Inferior parietal cortex (tissue), 1 donor: ENCODE results near the gene CBFA2T3.
A peak's percentile ranks its signal among the peaks of the same experiment; 100 is the strongest.

Source experiments
- DNase-seq: peaks from one replicate; pipeline ENCODE4 v3.0.0-alpha.2; 2016; ENCODE audit errors: extremely low spot score

Gene CBFA2T3

GRCh38 chr16:88939245-88939971 lies 37.6 kb downstream of the CBFA2T3 start:
- peak; percentile 24 for DNase-seq

- no peak for DNase-seq
Observed at GRCh38 chr16:88938777-88939244, 38.2 kb downstream of the CBFA2T3 start.

DNA sequence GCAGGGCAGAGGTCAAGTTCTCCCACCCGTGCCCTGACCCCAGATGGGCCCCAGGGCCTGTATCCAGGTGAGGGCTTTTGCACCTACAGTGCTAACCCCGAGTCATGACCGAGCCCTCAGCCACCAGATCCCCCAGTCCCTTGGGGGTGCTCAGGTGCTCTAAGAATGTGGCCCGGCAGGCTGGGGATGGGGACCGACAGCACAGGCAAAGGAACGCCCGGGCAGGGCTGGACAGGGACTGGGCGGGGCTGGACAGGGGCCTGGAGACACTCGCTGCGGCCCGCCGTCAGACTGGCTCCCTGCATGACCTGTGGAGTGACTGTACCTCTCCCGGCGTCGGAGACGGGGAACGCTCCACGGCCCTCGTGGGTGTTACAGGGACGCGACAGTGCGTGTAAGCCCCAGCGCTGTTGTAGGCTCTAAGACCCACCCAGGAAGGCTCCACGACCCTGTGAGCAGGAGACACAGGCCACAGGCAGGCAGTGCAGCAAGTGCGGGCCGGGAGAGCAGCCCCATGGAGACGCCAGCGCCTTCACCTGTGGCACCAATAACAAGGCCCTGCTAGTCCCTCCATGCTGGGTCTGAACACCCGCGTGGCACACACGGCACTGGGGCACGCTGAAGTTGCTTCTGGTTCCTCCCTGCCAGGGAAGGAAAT lies 38.8 kb downstream of the CBFA2T3 start:
- no peak for DNase-seq

DNA sequence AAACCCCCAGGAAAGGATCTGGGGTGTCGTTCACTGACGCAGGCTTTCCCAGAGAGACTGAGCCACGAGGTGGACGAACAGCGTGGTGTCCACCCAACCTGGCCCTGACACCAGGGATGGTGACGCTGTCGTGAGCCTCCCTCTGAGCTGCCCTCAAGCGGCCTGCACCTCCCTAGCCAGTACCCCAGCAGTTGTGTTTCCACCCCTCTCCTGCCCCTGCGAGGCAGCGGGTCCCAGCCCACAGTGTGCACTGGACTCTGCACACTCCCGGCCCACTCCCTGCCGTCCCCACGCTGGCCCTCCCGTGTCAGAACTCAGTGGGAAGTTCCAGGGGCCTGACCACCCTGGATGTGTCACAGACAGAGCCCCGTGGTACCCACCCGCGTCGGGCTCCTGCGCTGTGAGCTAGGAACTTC lies 39.8 kb downstream of the CBFA2T3 start:
- no peak for DNase-seq

DNA sequence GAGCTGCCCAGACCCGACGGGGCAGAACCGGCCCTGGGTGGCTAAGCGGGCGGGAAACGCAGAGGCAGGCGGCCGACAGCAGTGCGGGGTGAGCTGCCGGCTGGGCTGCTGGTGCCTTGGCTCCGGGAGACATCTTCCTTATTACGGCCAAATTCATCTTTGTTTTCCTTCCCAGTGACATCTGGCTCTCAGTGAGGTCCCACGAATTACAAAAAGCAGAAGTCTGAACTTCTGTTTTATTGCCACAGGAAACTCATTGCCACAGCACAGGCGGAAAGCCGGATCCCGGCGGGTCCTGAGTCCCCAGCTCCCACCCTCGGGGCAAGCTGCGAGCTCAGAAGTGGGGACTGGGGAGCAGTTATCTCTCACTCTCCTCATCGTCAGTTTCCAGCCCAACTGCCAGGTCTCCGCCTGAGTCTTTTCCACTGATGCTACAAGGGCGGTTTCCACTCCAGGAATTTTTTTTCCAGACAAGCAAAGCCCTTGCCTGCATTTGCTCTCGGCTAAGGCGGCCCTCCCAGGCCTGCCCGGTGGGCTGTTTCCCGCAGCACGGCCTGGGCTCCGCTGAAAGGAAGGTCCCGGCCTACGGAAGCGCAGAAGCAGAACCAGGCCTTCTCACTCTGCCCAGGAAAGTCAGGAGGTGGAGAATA lies 40.3 kb downstream of the CBFA2T3 start:
- no peak for DNase-seq

DNA sequence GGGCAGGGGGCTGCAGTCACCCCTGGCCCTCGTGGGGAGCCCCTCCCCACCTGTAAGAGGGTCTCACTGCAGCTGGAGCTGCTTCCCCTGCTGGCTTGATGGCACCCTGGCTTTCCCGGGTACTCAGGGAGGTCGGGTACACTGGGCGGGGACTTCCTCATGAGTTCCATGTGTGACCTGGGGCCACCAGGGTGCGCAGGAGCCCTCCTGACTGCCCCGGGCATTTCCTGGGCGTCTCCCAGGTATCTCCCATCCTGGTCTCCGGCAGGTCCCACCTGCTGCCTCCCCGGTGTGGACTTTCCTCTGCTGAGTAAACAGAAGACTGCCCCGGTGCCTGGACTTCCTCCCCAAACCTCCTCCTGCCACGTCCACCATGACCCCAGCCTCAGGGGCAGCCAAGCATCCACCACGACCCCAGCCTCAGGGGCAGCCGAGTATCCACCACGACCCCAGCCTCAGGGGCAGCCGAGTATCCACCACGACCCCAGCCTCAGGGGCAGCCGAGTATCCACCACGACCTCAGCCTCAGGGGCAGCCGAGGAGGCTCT lies 40.9 kb downstream of the CBFA2T3 start:
- DNase-seq = no peak

DNA sequence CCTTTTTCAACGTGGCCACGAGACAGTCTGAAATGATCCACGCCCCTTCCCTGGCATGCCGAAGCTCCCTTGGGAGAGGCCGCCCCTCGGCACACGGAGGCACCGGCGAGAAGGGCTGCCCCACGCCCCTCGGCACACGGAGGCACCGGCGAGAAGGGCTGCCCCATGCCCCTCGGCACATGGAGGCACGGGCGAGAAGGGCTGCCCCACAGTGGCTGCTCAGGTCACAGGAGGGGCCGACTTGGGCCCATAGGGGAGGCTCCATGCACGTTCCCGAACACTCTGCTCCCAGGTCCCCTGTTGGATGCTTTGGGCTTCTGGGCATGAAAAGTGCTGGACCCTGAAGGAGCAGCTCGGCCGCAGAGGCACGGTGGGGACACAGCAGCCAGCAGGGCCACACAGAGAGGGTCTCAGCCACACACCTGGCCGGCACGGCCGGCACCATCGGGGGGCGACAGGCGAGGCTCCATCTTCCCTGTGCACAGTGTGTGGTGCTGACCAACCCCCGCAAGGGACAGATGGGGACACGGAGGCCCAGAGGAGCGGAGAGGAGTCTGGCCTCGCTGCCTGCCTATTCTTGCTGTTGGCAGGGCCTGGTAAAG lies 42.8 kb downstream of the CBFA2T3 start:
- no peak for DNase-seq

- DNase-seq = no peak
Observed at GRCh38 chr16:88932929-88933328, 44.1 kb downstream of the CBFA2T3 start.

DNA sequence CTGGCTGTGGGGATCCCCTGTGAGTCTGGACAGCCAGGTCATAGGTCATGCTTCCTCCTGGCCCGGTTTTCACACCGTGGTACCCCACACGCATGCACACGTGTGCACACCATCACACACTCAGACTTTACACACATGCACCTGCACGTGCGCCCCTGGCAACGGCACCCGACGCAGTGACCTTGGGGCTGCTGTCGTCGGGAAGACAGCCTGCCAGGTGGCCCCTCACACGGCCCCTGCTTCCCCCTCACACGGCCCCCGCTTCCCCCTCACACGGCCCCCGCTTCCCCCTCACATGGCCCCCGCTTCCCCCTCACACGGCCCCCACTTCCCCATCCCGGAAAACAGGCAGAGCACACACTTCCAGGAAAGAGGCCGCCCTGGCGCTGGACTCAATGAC lies 45.1 kb downstream of the CBFA2T3 start:
- DNase-seq = no peak

DNA sequence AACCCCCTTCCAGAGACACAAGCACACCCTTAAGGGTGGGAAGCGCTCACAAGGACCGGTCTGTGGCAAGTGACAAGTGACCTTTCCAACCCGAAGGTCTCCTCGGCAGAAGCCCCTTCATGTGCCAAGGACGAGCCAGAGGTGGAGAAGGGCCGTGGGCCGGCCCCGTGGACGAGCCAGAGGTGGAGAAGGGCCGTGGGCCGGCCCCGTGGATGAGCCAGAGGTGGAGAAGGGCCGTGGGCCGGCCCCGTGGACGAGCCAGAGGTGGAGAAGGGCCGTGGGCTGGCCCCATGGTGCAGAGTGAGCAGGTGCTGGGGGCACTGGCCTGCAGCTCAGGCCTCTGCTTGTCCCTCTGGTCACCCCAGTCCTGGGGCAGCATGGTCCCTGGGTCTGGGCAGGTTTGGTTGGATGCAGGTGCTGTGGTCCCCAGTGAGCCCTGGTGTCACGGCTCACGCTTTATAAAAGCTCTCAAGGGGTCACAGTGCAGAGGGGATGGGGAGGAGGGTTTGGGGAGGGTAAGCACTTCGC lies 45.6 kb downstream of the CBFA2T3 start:
- DNase-seq = no peak

GRCh38 chr16:88930716-88931115 lies 46.3 kb downstream of the CBFA2T3 start:
- no peak for DNase-seq

DNA sequence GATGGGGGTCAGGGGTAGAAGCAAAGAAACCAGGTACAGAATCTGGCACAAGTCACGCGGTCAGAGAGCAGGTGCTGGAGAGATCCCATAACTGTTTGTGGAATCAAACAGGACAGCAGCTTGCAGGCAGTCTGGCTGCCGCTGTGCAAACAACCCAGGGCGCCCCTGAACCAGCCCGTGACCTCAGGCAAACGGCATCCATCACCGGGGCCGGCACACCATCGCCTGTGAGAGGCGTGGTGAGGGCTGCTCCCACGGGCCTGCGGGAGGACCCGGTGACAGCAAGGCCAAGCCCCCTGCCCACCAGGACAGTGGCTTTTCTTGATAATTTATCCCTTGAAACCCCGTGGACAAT lies 47.9 kb downstream of the CBFA2T3 start:
- no peak for DNase-seq

DNA sequence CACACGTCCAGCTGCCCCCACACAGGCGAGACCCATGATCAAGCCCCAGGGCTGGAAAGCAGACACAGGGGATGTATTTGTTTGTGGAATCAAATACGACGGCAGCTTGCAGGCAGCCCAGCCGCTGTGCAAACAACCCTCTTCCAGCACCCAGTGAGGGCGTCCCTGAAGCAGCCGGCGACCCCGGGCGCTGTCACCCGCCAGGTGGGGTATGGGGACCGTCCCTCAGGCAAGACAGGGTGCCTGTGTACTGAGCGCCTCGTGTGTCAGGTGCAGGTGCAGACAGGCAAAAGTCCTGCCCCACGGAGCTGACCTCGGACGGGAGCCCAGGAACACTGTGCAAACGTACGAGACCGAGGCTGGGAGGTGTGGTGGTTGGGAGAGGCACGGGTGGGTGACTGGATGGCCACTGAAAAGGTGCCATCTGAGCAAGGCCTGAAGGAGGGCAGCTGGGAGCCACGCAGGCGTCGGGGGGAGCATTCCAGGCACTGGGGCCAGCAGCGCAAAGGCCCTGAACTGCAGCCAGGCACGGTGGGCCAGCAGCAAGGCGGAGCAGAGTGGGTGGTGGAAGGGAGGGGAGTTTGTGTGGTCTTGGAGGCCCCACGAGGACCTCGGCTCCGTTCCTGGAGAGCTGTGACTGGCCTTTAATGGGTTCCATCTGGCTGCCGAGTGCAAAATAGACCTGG lies 48.5 kb downstream of the CBFA2T3 start:
- no peak for DNase-seq

DNA sequence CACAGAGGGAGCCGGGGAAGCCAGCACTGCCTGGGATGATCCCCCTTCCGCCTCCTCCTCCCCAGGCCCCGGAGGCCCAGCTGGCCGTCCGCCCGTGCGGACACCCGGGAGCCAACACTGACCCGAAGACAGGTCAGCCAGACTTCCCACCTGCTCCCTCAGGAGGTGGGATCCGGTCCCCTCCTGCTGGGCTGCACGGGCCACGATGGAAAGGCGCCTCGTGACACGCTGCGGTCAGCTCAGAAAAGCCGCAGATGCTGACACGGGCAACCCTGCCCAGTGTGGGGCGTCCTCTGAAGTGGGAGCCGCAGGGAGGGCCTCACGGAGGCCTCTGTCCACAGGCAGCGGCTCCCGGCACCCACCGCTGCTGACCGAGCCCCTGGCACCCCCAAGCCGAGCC lies 49.3 kb downstream of the CBFA2T3 start:
- no peak for DNase-seq

DNA sequence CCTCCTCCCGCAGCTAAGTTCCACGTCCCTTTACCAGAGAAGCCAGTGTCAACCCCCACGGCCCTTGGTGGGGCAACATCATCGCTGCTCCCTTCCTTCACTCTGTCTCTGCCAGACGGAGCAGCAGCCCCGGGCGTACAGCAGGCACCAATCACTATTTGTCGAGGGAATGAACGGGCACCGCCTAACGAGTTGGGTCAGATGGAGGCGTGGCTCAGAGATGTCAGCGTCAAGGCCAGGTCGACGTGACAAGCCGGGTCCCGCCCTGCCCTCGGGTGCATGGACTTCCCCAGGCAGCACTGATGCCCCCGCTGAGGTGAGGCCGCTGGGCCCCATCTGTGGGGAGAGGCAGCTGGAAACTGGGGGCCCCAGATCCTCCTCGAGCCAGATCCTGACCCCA lies 50.0 kb downstream of the CBFA2T3 start:
- no peak for DNase-seq

GRCh38 chr16:88926374-88926990 lies 50.5 kb downstream of the CBFA2T3 start:
- no peak for DNase-seq

- no peak for DNase-seq
Observed at GRCh38 chr16:88925540-88925887, 51.5 kb downstream of the CBFA2T3 start.

DNA sequence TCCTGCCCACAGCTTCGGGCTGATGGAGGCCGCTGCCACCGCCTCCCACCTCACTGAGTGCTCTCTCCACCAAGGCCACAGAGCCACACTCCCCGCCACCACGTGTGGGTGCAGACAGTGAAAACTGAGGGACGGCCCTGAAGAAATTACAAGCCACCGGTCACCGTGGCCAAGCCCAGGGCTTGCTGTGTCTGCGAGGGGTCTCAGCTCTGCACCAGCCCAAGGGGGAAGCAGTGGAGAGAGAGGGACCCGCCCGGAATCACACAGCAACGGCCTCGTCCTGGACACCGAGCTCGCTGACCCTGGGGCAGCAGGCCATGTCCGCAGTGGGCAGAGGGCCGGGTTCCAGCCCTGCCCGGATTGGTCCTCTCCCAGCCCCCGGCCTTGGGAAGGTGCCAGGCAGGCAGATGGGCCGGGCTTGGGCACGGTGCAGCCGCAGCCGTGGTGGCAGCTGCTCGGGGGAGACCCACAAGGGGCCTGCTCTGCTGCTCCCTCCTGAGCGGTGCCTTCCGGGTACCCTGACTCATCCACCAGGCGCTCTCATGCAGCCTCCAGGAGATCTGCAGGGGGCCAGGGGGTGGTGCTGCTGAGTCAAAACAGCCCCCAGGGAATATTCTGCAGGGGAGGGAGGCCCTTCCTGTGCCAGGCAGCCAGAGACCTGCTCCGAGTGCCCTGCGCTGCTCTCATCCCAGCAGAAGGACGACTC lies 52.0 kb downstream of the CBFA2T3 start:
- no peak for DNase-seq

DNA sequence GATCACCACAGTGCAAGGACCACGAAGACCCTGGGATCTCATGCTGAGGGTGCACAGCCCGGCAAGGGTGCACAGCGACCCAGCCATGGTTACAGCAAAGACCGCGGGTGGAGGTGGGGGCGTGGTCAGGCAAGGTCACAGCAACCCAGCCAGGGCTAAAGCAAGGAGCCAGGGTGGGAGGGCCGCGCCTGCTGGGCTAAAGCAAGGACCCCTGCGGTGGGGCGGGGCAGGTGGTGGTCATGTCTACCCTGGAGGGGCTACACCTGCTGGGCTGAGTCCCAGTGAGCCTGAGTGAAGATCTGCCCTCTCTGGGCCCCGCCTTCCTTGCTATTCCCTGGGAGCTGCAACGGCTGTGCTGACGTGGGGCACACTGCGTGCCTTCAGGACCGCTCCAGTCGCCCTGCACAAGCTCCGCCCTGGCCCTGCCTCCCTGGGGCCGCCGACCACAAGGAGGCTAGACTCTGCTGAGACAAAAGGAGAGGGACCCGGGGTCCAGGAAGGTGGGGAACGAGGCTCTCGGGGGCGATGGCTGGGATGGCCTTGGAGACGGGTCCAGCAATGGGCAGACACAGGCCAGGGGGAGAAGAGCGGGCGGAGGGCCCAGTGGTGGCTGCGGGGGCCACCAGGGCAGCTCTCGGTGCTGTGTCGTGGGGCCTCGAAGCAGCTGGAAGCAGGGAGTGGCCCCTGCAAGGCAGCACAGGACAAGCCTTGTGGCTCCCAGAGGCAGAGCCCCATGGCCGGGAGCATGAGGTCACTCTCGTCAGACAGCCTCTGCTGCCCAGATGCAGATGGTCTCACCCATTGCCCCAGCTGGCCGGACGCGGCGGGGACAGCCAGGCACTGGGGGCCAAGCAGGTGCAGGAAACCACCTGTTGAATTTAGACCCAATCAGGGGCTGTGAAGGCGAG lies 52.8 kb downstream of the CBFA2T3 start:
- no peak for DNase-seq
